GM18526 (cell line): ENCODE measurements around the gene NDC80.

Source experiments
- POLR2A ChIP-seq: IDR thresholded peaks from 3 replicates; pipeline ENCODE4 v1.6.1; 2011; ENCODE audit not compliant: insufficient read length; ENCODE audit errors: extremely low read depth

NDC80 gene

GRCh38 chr18:2597639-2598038 lies 26.3 kb downstream of the NDC80 start:
- no peak for TF ChIP-seq POLR2A

- no peak for TF ChIP-seq POLR2A
Observed at GRCh38 chr18:2602844-2603243, 31.5 kb downstream of the NDC80 start.

GRCh38 chr18:2606335-2606734 lies 35.0 kb downstream of the NDC80 start:
- no peak for TF ChIP-seq POLR2A

DNA sequence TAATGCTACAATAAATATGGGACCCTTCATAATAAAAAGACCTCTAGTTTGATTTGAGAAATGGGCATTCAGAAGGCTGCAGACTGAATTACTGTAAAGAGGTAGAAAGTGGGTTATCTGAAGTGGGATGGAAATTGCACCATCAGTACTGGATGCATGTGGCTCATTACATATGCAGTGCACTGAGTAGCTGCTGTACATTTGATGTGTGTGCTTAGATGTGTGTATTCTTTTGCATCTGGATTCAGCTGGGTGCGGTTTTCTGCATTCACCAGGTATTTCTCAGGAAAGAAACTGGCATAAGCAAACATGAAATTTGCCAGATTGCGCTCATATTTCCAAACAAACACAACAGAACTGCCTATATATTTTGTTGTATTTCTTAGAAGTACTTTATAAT lies 38.2 kb downstream of the NDC80 start:
- no peak for TF ChIP-seq POLR2A

DNA sequence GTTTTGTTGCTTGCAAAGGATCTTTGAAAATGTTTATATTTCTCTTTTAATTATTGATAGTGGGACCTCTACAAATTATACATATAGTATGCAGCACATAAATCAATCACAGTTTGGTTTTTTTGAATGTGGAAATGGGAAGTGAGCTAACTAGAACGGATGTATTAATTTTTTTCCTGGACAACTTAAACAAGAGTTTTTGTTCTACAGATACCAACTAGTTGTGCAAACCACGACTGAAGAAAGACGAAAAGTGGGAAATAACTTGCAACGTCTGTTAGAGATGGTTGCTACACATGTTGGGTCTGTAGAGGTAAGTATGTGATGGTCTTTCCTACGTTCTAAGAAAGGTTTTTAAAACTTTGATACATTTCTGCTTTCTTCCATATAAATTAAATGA lies 39.2 kb downstream of the NDC80 start:
- TF ChIP-seq POLR2A = no peak

- no peak for TF ChIP-seq POLR2A
Observed at GRCh38 chr18:2612996-2613395, 41.6 kb downstream of the NDC80 start.

GRCh38 chr18:2617401-2617998 lies 46.1 kb downstream of the NDC80 start:
- no peak for TF ChIP-seq POLR2A

- TF ChIP-seq POLR2A = no peak
Observed at GRCh38 chr18:2618009-2618408, 46.7 kb downstream of the NDC80 start.

- no peak for TF ChIP-seq POLR2A
Observed at GRCh38 chr18:2625217-2625616, 53.9 kb downstream of the NDC80 start.

DNA sequence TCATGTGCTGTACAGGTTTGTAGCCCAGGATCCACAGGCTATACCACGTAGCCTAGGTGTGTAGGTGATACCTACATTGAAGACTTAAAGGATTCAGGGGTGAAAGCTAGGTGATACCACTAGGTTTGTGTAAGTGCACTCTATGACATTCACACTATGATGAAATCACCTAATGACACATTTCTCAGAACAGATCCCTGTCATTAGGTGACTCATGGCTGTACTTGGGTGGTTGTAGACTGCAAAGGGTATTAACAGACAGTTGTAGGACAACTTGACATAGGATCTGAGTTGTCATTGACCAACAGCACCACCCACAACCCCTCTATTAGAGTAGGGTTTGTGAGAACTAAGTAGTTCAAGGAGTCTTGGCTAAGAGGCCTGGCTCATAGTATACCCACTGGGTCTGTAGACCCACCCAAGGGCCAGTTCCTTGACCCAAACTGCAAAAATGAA lies 56.5 kb downstream of the NDC80 start:
- no peak for TF ChIP-seq POLR2A

- no peak for TF ChIP-seq POLR2A
Observed at GRCh38 chr18:2629003-2629402, 57.6 kb downstream of the NDC80 start.

DNA sequence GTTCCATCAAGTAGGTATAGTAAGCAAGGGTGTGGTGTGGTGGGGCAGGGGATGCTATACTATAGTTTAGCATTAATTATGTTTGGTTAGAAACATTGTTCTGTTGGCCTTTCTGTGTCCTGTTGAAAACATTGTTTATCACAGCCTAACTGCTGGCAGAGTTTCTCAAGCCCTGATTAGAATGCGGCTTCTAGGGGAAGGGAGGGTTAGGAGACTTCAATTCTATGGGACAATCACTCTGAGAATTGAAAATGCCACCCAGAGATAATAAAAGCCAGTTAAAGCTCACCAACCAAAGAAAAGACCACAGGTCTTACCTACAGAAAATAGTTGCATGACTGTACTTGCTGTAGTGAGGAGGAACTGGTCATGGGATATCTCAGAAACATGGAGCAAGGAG lies 64.2 kb downstream of the NDC80 start:
- no peak for TF ChIP-seq POLR2A

DNA sequence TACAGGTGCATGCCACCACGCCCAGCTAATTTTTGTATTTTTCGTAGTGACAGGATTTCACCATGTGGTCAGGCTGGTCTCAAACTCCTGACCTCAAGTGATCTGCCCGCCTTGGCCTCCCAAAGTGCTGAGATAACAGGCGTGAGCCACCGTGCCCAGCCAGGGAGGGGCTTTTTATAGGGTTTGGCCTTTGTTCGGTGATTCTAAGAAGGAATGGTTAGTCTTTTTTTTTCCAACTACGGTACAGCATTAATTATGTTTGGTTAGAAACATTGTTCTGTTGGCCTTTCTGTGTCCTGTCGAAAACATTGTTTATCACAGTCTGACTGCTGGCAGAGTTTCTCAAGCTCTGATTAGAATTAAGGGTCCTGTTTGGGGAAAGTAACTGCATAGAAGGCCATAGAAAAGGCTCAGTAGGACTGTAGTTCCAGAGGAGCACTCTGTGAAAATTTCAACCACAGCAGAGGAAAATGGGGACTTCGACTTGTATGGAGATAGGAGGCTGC lies 64.8 kb downstream of the NDC80 start:
- TF ChIP-seq POLR2A = no peak

DNA sequence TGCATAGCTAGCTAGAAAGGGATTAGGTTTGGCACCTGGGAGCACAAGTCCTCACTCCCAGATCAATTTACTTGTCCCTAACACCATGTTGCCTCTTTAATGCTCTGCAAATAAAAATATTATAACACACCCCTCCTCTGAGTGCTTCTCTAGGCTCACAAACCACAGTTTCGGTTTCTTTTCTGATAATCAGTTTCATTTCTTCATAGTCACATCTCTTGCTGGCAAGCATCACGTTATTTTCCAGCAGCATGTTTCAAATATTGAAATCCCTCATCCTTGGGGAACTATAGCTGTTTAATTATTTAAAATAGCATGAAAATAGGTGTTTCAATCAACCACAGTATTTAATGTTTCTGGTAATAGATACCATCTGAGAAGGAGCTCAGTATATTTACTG lies 70.3 kb downstream of the NDC80 start:
- TF ChIP-seq POLR2A = no peak

DNA sequence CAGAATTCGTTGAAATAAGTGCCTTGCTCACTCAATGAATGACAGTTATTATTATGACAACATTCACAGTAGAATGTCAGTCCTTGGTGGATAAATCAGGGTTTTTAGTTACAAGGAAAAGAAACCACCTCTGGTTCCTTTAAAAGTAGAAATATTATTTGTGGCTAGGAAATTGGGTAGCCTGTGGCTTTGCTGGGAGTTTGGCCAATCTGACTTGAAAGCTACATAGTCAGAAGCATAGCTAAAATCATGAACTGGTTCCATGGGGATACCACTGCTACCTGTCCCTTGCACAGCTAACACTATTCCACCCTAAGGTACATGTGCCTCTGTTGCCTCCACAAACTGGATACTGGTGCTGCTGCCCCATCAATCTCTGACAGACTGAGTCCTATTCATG lies 71.4 kb downstream of the NDC80 start:
- no peak for TF ChIP-seq POLR2A

GRCh38 chr18:2644535-2644934 lies 73.2 kb downstream of the NDC80 start:
- TF ChIP-seq POLR2A = no peak

GRCh38 chr18:2651981-2652380 lies 80.6 kb downstream of the NDC80 start:
- TF ChIP-seq POLR2A = no peak
